Measurements from ENCODE around the gene NCOA7. TPM values are rescaled to one million over a fixed set of nuclear protein-coding genes. Genes with fewer than 3 reads are reported as not detected.

The NCOA7 gene
- total and polyA plus RNA-seq, 9 of the 15 experiments (the other 6 are each of a cell fraction or from before 2014, with no cell fraction given): 5.8 to 14.6 (median 9.3) TPM

DNA sequence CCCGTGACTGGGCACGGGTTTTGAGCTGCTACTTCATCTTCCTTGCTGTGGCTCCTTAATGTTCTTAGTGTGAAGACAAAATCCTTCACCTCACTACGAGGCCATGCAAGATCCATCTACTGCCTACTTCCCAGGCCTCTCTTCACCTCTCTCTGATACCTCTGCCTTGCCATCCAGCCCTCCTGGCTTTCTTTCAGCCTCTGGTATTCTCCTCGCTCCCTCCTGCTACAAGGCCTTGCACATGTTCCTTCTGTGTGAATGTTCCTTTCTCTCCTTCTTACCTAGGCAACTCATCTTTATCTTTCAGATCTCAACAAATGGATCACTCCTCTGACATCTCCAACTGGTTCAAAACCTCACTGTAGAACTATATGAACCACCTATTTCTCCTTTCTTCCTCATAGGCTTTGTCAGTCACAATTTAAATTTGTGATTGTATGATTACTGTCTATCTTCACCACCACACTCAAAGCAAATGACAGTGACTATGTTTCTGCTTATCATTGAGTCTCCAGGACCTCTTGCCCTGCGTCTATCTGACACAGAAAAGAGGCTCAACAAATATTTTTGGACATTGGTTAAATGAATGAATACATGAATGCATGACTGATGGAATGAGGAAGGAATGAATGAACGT, 21.5 kb upstream of the NCOA7 start (continued):
- TF ChIP-seq, protein P1, sequence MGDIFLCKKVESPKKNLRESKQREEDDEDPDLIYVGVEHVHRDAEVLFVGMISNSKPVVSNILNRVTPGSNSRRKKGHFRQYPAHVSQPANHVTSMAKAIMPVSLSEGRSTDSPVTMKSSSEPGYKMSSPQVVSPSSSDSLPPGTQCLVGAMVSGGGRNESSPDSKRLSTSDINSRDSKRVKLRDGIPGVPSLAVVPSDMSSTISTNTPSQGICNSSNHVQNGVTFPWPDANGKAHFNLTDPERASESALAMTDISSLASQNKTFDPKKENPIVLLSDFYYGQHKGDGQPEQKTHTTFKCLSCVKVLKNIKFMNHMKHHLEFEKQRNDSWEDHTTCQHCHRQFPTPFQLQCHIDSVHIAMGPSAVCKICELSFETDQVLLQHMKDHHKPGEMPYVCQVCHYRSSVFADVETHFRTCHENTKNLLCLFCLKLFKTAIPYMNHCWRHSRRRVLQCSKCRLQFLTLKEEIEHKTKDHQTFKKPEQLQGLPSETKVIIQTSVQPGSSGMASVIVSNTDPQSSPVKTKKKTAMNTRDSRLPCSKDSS (IDR thresholded peaks at IDR 0.05; ENCODE audit: low read depth, partially characterized antibody): no peak
- TF ChIP-seq NR2C2 (CRISPR knock-in tag; IDR thresholded peaks at IDR 0.05): no peak
- no peak for TF ChIP-seq NR2C2 (tag; IDR thresholded peaks at IDR 0.05)
- TF ChIP-seq ZBED1 (IDR thresholded peaks at IDR 0.05): no peak

DNA sequence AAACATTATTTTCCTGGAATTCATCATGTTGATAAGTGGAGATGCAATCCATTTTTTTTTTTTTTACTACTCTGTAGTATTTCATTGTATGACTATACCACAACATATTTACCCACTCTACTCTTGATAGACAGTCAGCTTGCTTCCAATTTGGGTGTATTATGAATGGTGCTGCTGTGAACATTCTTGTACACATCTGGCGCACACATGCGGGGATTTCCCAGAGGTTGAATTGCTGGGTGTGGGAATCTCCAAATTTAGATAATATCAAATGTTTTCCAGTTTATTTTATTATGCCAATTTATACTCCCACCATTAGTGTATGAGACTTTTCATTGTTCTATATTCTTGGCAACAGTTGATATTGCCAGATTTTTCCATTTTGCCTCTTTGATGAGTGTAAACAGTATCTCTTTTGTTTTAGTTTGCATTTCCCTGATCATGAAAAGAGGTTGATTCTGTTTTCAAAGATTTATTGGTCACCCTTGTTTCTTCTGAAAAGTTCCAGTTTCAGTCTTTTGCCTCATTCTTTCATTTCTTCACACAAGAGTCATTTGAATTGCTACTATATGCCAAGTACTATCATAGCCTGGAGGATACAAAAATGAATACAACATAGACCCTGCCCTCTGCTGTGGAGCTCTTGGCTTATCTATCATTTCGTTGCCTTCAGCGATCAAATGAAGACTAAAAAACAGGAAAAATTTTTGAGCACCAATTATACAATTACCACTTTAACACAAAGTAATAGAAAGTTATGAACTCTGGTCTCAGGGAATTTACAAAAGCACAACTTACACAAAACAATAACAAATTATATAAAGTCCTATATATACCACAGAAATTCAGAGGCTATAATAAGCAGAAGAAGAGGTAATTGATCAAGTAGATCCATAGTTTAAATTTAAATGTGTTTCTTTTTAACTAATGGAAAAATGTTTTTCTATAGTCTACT, 17.1 kb upstream of the NCOA7 start:
- no peak overlapping the region for H3K4me3 ChIP-seq
- 0 out of 2 replicates have a peak, but pooled peaks cover 2% of the 10 kb centered on the region for H3K9me3 ChIP-seq (replicated peaks; ENCODE audit: control insufficient read depth, insufficient read depth, low read depth, low read length)
- H3K36me3 ChIP-seq (ENCODE audit: control insufficient read depth, insufficient read depth, low read length): no peaks in the 10 kb centered on the region
- ChIA-PET POLR2A (no interaction called here), CTCF (ENCODE audit: low intra/inter-chr PET ratio) (no interaction called here)
- H3K79me2 ChIP-seq (ENCODE audit: control insufficient read depth, insufficient read depth, low read length): no peaks in the 10 kb centered on the region
- no peak overlapping the region for H3K27ac ChIP-seq (ENCODE audit: extremely low read depth, low read depth, low read length)
- no peak overlapping the region for H3K9ac ChIP-seq (ENCODE audit: insufficient read depth in 1 of 2, low read depth in 2 of 2, low read length in 2 of 2)
- ATAC-seq (no peak), FAIRE-seq (no peak), DNase-seq (ENCODE audit: extremely low read depth in 1 of 4, low spot score in 3 of 4) (no peak)
- H2AFZ ChIP-seq (ENCODE audit: low read depth, low read length): no peak overlapping the region
- H3K4me2 ChIP-seq (ENCODE audit: insufficient read depth, low read length): no peak overlapping the region
- peaks cover 4% of the 10 kb centered on the region in 2 experiments; a peak in 3 of 5 replicates for H3K4me1 ChIP-seq (replicated peaks in 1 of 2; ENCODE audit: control insufficient read depth in 2 of 2, insufficient read depth in 2 of 2, low read length in 2 of 2)
- H3K27me3 ChIP-seq (ENCODE audit: control insufficient read depth in 2 of 2, insufficient read depth in 2 of 2, low read length in 2 of 2): no peaks in the 10 kb centered on the region
- TF ChIP-seq, protein P2, sequence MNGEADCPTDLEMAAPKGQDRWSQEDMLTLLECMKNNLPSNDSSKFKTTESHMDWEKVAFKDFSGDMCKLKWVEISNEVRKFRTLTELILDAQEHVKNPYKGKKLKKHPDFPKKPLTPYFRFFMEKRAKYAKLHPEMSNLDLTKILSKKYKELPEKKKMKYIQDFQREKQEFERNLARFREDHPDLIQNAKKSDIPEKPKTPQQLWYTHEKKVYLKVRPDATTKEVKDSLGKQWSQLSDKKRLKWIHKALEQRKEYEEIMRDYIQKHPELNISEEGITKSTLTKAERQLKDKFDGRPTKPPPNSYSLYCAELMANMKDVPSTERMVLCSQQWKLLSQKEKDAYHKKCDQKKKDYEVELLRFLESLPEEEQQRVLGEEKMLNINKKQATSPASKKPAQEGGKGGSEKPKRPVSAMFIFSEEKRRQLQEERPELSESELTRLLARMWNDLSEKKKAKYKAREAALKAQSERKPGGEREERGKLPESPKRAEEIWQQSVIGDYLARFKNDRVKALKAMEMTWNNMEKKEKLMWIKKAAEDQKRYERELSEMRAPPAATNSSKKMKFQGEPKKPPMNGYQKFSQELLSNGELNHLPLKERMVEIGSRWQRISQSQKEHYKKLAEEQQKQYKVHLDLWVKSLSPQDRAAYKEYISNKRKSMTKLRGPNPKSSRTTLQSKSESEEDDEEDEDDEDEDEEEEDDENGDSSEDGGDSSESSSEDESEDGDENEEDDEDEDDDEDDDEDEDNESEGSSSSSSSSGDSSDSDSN (IDR thresholded peaks at IDR 0.05; ENCODE audit: borderline replicate concordance in 1 of 2, low read depth in 2 of 2, low read length in 2 of 2): no peak
- TF ChIP-seq DIDO1 (tag; IDR thresholded peaks at IDR 0.05; ENCODE audit: low read depth) (no peak), ZNF445 (CRISPR knock-in tag; IDR thresholded peaks at IDR 0.05; ENCODE audit: low read depth) (no peak), ZNF707 (CRISPR knock-in tag; conservative IDR thresholded peaks at IDR 0.05) (no peak), ZNF766 (CRISPR knock-in tag; conservative IDR thresholded peaks at IDR 0.05) (no peak), ZBTB7A (IDR thresholded peaks at IDR 0.05; ENCODE audit: borderline replicate concordance, control insufficient read depth, low read depth, low read length) (no peak), ZNF395 (CRISPR knock-in tag; IDR thresholded peaks at IDR 0.05) (no peak), KDM1A (IDR thresholded peaks at IDR 0.05) (no peak), HNRNPLL (IDR thresholded peaks at IDR 0.05; ENCODE audit: low read depth, low read length, poor library complexity, severe bottlenecking) (no peak)
- intact Hi-C loops (cut with micrococcal nuclease): no loop called here
- H4K20me1 ChIP-seq (replicated peaks; ENCODE audit: control insufficient read depth, insufficient read depth, low read length): no peaks in the 10 kb centered on the region
- no peaks in the 10 kb centered on the region for H3K9me1 ChIP-seq (ENCODE audit: control insufficient read depth, insufficient read depth, low read length)
- in situ Hi-C loops (cut with MboI): loop anchor here (25.0 kb wide), 1 partner anchor 611 kb away; the partner anchor contains the start of gene TPD52L1
- 72% methylated on average over 4 of the region's 4 CpGs for WGBS (ENCODE audit: insufficient coverage, low coverage, missing lambda C conversion rate)
- BruUV-seq (replicated peaks): no TSS peak
